Measurements from ENCODE around the gene KIF18A. TPM values are rescaled to one million over a fixed set of nuclear protein-coding genes. Genes with fewer than 3 reads are reported as not detected.

Gene KIF18A
- total and polyA plus RNA-seq, 2 of the 8 experiments (the other 6 are each of a cell fraction or from before 2014, with no cell fraction given): 4.0 to 23.3 TPM

DNA sequence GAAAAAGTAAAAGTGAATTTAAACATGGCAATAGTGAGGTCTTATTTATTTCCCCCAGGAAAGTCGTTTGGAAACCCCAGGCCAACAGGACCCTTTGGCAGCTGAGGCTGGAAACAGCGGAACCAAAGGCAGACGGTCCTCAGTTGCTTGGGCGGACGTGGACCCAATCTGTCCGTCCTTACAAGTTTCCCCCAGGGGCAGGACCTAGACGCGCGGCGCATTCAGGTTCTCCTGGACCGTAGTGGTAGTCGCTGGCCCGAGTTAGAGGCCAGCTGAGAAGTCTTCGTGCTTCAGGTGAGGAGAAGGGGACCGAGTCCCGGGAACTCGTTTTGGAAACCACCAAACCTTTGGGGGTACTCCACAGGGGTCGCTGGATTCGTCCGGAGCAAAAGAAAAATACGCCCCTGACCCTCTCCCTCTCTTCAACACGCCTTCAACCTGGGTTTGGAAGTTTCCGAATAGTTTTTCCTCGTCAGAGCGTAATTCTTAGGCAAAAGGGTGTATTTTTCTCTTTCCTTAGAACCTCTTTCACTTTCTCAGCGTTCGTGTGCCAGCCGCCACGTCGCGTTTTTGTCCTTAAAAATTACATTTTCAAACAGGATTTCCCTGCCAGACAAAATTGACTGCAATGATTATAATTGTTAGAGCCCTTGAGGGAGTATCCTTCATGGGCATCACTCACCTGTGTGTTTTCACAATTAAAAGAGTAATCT is 2.3 kb upstream of the KIF18A start:
- no peak overlapping the region for H3K23ac ChIP-seq (ENCODE audit: insufficient read length)
- H4K8ac ChIP-seq (ENCODE audit: extremely low read depth, insufficient read depth, low read length): peak overlapping the region; percentile 97
- H3K56ac ChIP-seq (replicated peaks; ENCODE audit: insufficient read length, low read depth, low read length): no peak overlapping the region
- peak overlapping the region; percentile 61 to 91 (median 74) for H3K9ac ChIP-seq (replicated peaks in 1 of 4; ENCODE audit: extremely low read depth in 1 of 4, low read depth in 3 of 4, low read length in 3 of 4)
- ChIA-PET POLR2A (ENCODE audit: partially characterized antibody) (interaction anchor here (1.1 to 1.9 kb wide), 6 partner anchors 8 to 411 kb away, joined by 4 to 6 read pairs (median 5); no protein-coding TSS in a partner anchor), CTCF (ENCODE audit: partially characterized antibody) (interaction anchor here (0.6 kb wide), 1 partner anchor 59 kb away, joined by 3 read pairs; no protein-coding TSS in a partner anchor)
- FAIRE-seq (peak; percentile 24), DNase-seq (ENCODE audit: low read depth in 1 of 2, low spot score in 2 of 2) (peak; percentile 29 to 66)
- H2BK120ac ChIP-seq (replicated peaks; ENCODE audit: low read depth, low read length): no peak overlapping the region
- no peak overlapping the region; the same call in 1 of the 2 replicates for H2BK12ac ChIP-seq (ENCODE audit: low read depth, low read length)
- H3K36me3 ChIP-seq (ENCODE audit: control insufficient read depth in 2 of 4, insufficient read depth in 4 of 4, low read length in 3 of 4): no peaks in the 10 kb centered on the region; a peak in 1 of 8 replicates
- peak overlapping the region; percentile 80 to 96 (median 81) for H3K4me3 ChIP-seq (ENCODE audit: extremely low read depth in 1 of 4, insufficient read depth in 2 of 4, low read depth in 3 of 4, low read length in 4 of 4)
- no peak overlapping the region for H4K91ac ChIP-seq (replicated peaks; ENCODE audit: insufficient read length, low read length)
- H3K79me2 ChIP-seq (ENCODE audit: control insufficient read depth in 1 of 2, insufficient read depth in 2 of 2, low read length in 2 of 2): peaks cover 5 to 59% of the 10 kb centered on the region in 2 experiments; a peak in 3 of 4 replicates
- H3K23me2 ChIP-seq (ENCODE audit: low read depth, low read length): 0 out of 2 replicates have a peak, but pooled peaks cover 4% of the 10 kb centered on the region
- no peak overlapping the region for H2BK20ac ChIP-seq (ENCODE audit: low read length)
- H3K27me3 ChIP-seq (replicated peaks in 1 of 4; ENCODE audit: control insufficient read depth in 3 of 4, extremely low read depth in 1 of 4, insufficient read depth in 3 of 4, low read length in 3 of 4): no peaks in the 10 kb centered on the region
- 1% methylated on average over 31 of the region's 31 CpGs; no CpG with 5 or more reads in 1 of the 2 experiments for WGBS, 2 experiments (ENCODE audit: extremely low coverage in 1 of 2, insufficient coverage in 1 of 2, insufficient read length in 1 of 2, insufficient replicate concordance in 2 of 2, low coverage in 1 of 2, low lambda C conversion rate in 2 of 2, missing lambda C conversion rate in 1 of 2)
- no peak overlapping the region for H3K14ac ChIP-seq (ENCODE audit: insufficient read length)
- H4K20me1 ChIP-seq (replicated peaks in 1 of 2; ENCODE audit: control insufficient read depth in 1 of 2, insufficient read depth in 2 of 2, low read length in 2 of 2): no peaks in the 10 kb centered on the region
- no peak overlapping the region for H3K4ac ChIP-seq (replicated peaks; ENCODE audit: insufficient read length, low read depth, low read length)
- H2AK5ac ChIP-seq (ENCODE audit: low read depth, low read length): no peak overlapping the region
- peaks cover 0 to 9% (median under 1%) of the 10 kb centered on the region in 4 experiments; a peak in 1 of 7 replicates for H3K4me1 ChIP-seq (replicated peaks in 1 of 4; ENCODE audit: control insufficient read depth in 3 of 4, insufficient read depth in 4 of 4, low read length in 3 of 4)
- no peaks in the 10 kb centered on the region for H3K9me3 ChIP-seq (ENCODE audit: insufficient read depth in 2 of 2, low read depth in 1 of 2, low read length in 1 of 2)
- peak overlapping the region; percentile 74 to 77 for H3K4me2 ChIP-seq (ENCODE audit: insufficient read depth in 1 of 2, low read depth in 2 of 2, low read length in 2 of 2)
- H2AFZ ChIP-seq (ENCODE audit: low read length): peak overlapping the region; percentile 72; the same call in 1 of the 2 replicates
- peak overlapping the region; percentile 71 for H3K27ac ChIP-seq (ENCODE audit: low read depth, low read length)
- no peak overlapping the region for H3K18ac ChIP-seq (ENCODE audit: extremely low read depth, low read length)
- H2BK5ac ChIP-seq (ENCODE audit: low read depth, low read length): no peak overlapping the region
- no peaks in the 10 kb centered on the region; the same call in 1 of the 2 replicates for H3K79me1 ChIP-seq (ENCODE audit: low read depth, low read length)
- no peak overlapping the region for H2BK15ac ChIP-seq (ENCODE audit: low read length)
- H4K5ac ChIP-seq (ENCODE audit: insufficient read length, low read depth, low read length): peak overlapping the region; percentile 42
- no peak for TF ChIP-seq POU5F1 (IDR thresholded peaks at IDR 0.05; ENCODE audit: low read depth, low read length)
- no peak for TF ChIP-seq MAFK (IDR thresholded peaks at IDR 0.05; ENCODE audit: low read depth, low read length)
- TF ChIP-seq SIRT6 (IDR thresholded peaks at IDR 0.05; ENCODE audit: low read length): no peak
- peak; percentile 98 for TF ChIP-seq TAF1 (IDR thresholded peaks at IDR 0.05; ENCODE audit: low read depth, low read length)
- no peak for TF ChIP-seq CBX8 (IDR thresholded peaks at IDR 0.05; ENCODE audit: borderline replicate concordance, low read depth, low read length)
- TF ChIP-seq ZNF274 (IDR thresholded peaks at IDR 0.05; ENCODE audit: borderline replicate concordance, extremely low read depth, low read length): no peak
- no peak for TF ChIP-seq HDAC6 (IDR thresholded peaks at IDR 0.05; ENCODE audit: low read depth, low read length)
- peak; percentile 51 to 93; a peak in 3 of 4 replicates for TF ChIP-seq SIN3A (conservative IDR thresholded peaks at IDR 0.05 in 1 of 2, IDR thresholded peaks at IDR 0.05 in 1 of 2; ENCODE audit: low read depth in 1 of 2, low read length in 2 of 2)
- TF ChIP-seq, protein P1, sequence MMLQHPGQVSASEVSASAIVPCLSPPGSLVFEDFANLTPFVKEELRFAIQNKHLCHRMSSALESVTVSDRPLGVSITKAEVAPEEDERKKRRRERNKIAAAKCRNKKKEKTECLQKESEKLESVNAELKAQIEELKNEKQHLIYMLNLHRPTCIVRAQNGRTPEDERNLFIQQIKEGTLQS (IDR thresholded peaks at IDR 0.05; ENCODE audit: insufficient read depth, low read depth, low read length): no peak
- TF ChIP-seq YY1 (IDR thresholded peaks at IDR 0.05; ENCODE audit: low read depth, low read length): peak; percentile 56; the same call in 1 of the 2 replicates
- TF ChIP-seq EP300 (IDR thresholded peaks at IDR 0.05; ENCODE audit: borderline replicate concordance in 1 of 2, low read depth in 2 of 2, low read length in 2 of 2): peak; percentile 28 to 39; a peak in 2 of 3 replicates
